H1 (cell line): ENCODE measurements around the gene OXTR. TPM values are rescaled to one million over a fixed set of nuclear protein-coding genes. Genes with fewer than 3 reads are reported as not detected.

ENCODE experiments used
- CTCF ChIA-PET: fragments of 300-600 bp; sonication (Branson Sonifier 250); formaldehyde crosslinking; loops from one replicate; lab custom pipeline; 2021; ENCODE audit not compliant: partially characterized antibody; lab: Charles Lee
- POLR2A ChIA-PET: fragments of 300-600 bp; sonication (Branson Sonifier 250); formaldehyde crosslinking; loops from one replicate; lab custom pipeline; 2021; ENCODE audit warnings: inconsistent platforms; ENCODE audit not compliant: partially characterized antibody; lab: Charles Lee
- DNase-seq, 2 experiments: peaks; one replicate each; pipeline versions ENCODE4 v3.0.0 to v3.0.0-alpha.2; 2010 to 2022; ENCODE audit warnings: low spot score in 2 of 2, low read depth in 1 of 2, mixed read lengths in 1 of 2
- FAIRE-seq: peaks from 2 replicates; lab custom pipeline; 2011; peaks lifted over from hg19 to GRCh38; lab: Jason Lieb, UNC
- H2AFZ ChIP-seq: 2 replicates; pipeline ENCODE4 v1.8.1; 2012; ENCODE audit warnings: low read length, inconsistent platforms
- H2AK5ac ChIP-seq: 2 replicates; pipeline ENCODE4 v1.6.1; 2013; ENCODE audit warnings: low read depth, low read length
- H2BK120ac ChIP-seq: replicated peaks from 2 replicates; pipeline ENCODE3; 2013; ENCODE audit warnings: low read depth, low read length, inconsistent platforms
- H2BK12ac ChIP-seq: 2 replicates; pipeline ENCODE4 v1.6.1; 2013; ENCODE audit warnings: low read depth, low read length
- H2BK15ac ChIP-seq: 2 replicates; pipeline ENCODE4 v1.6.1; 2013; ENCODE audit warnings: low read length
- H2BK20ac ChIP-seq: 2 replicates; pipeline ENCODE4 v1.6.1; 2013; ENCODE audit warnings: low read length
- H2BK5ac ChIP-seq: 2 replicates; pipeline ENCODE4 v1.6.1; 2013; ENCODE audit warnings: low read depth, low read length
- H3K14ac ChIP-seq: 2 replicates; pipeline ENCODE4 v1.6.1; 2013; ENCODE audit warnings: inconsistent platforms; ENCODE audit not compliant: insufficient read length
- H3K18ac ChIP-seq: 2 replicates; pipeline ENCODE4 v1.6.1; 2013; ENCODE audit warnings: low read length; ENCODE audit errors: extremely low read depth
- H3K23ac ChIP-seq: 2 replicates; pipeline ENCODE4 v1.6.1; 2013; ENCODE audit warnings: inconsistent platforms; ENCODE audit not compliant: insufficient read length
- H3K23me2 ChIP-seq: 2 replicates; pipeline ENCODE4 v1.6.1; 2013; ENCODE audit warnings: low read depth, low read length
- H3K27ac ChIP-seq: 2 replicates; pipeline ENCODE4 v1.6.1; 2011; ENCODE audit warnings: low read depth, low read length, inconsistent platforms
- H3K27me3 ChIP-seq, 4 experiments: replicated peaks in 1 of 4; 1 replicate in 1 of 4; 2 replicates in 3 of 4; pipeline versions ENCODE4 v1.6.1 to v1.8.1; 2011 to 2013; ENCODE audit warnings: low read length in 3 of 4, mild to moderate bottlenecking in 3 of 4, inconsistent platforms in 2 of 4, mixed read lengths in 2 of 4, moderate library complexity in 1 of 4; ENCODE audit not compliant: control insufficient read depth in 3 of 4, insufficient read depth in 3 of 4; ENCODE audit errors: extremely low read depth in 1 of 4
- H3K36me3 ChIP-seq, 4 experiments: 2 replicates each; pipeline versions ENCODE4 v1.6.1 to v1.8.1; 2011 to 2013; ENCODE audit warnings: mild to moderate bottlenecking in 4 of 4, low read length in 3 of 4, moderate library complexity in 2 of 4, control low read depth in 1 of 4, inconsistent platforms in 1 of 4; ENCODE audit not compliant: insufficient read depth in 4 of 4, control insufficient read depth in 2 of 4
- H3K4ac ChIP-seq: replicated peaks from 2 replicates; pipeline ENCODE3; 2013; ENCODE audit warnings: low read length, low read depth, mixed read lengths, inconsistent platforms; ENCODE audit not compliant: insufficient read length
- H3K4me1 ChIP-seq, 4 experiments: replicated peaks in 1 of 4; 1 replicate in 1 of 4; 2 replicates in 3 of 4; pipeline versions ENCODE4 v1.6.1 to v1.8.1; 2011 to 2013; ENCODE audit warnings: low read length in 3 of 4, inconsistent platforms in 2 of 4, mixed read lengths in 1 of 4; ENCODE audit not compliant: insufficient read depth in 4 of 4, control insufficient read depth in 3 of 4
- H3K4me2 ChIP-seq, 2 experiments: 2 replicates each; pipeline versions ENCODE4 v1.6.1 to v1.8.1; 2011 to 2013; ENCODE audit warnings: low read depth in 2 of 2, low read length in 2 of 2, control low read depth in 1 of 2, inconsistent platforms in 1 of 2, mild to moderate bottlenecking in 1 of 2; ENCODE audit not compliant: insufficient read depth in 1 of 2
- H3K4me3 ChIP-seq, 4 experiments: fragments of 200-600, 300-600 bp in 1 of 4; sonication (generic), shearing (Covaris generic), sonication (Bioruptor Twin) in 1 of 4; 2 replicates each; pipeline versions ENCODE4 v1.5.1 to v1.8.1; 2011 to 2016; ENCODE audit warnings: low read length in 4 of 4, low read depth in 3 of 4, control low read depth in 2 of 4, inconsistent platforms in 2 of 4, mild to moderate bottlenecking in 2 of 4, mixed read lengths in 1 of 4, moderate library complexity in 1 of 4; ENCODE audit not compliant: insufficient read depth in 2 of 4; ENCODE audit errors: extremely low read depth in 1 of 4
- H3K56ac ChIP-seq: replicated peaks from 2 replicates; pipeline ENCODE3; 2013; ENCODE audit warnings: low read depth, mild to moderate bottlenecking, mixed read lengths, low read length, inconsistent platforms; ENCODE audit not compliant: insufficient read length
- H3K79me1 ChIP-seq: 2 replicates; pipeline ENCODE4 v1.6.1; 2013; ENCODE audit warnings: low read depth, low read length, control low read depth
- H3K79me2 ChIP-seq, 2 experiments: 2 replicates each; pipeline versions ENCODE4 v1.6.1 to v1.8.1; 2012 to 2013; ENCODE audit warnings: low read length in 2 of 2, mild to moderate bottlenecking in 2 of 2, inconsistent platforms in 1 of 2; ENCODE audit not compliant: insufficient read depth in 2 of 2, control insufficient read depth in 1 of 2
- H3K9ac ChIP-seq, 4 experiments: replicated peaks in 1 of 4; 1 replicate in 1 of 4; 2 replicates in 3 of 4; pipeline versions ENCODE4 v1.6.1 to v1.8.1; 2011 to 2013; ENCODE audit warnings: low read depth in 3 of 4, low read length in 3 of 4, control low read depth in 2 of 4, mild to moderate bottlenecking in 2 of 4, moderate library complexity in 2 of 4, inconsistent platforms in 1 of 4; ENCODE audit errors: extremely low read depth in 1 of 4
- H3K9me3 ChIP-seq, 2 experiments: 2 replicates each; pipeline versions ENCODE4 v1.6.1 to v1.8.1; 2012 to 2013; ENCODE audit warnings: mild to moderate bottlenecking in 2 of 2, moderate library complexity in 2 of 2, control low read depth in 1 of 2, inconsistent platforms in 1 of 2, low read depth in 1 of 2, low read length in 1 of 2, mixed read lengths in 1 of 2; ENCODE audit not compliant: insufficient read depth in 2 of 2
- H4K20me1 ChIP-seq, 2 experiments: replicated peaks in 1 of 2; 2 replicates each; pipeline versions ENCODE3 to v1.8.1; 2011 to 2013; ENCODE audit warnings: inconsistent platforms in 2 of 2, low read length in 2 of 2, mild to moderate bottlenecking in 1 of 2; ENCODE audit not compliant: insufficient read depth in 2 of 2, control insufficient read depth in 1 of 2
- H4K5ac ChIP-seq: 2 replicates; pipeline ENCODE4 v1.6.1; 2013; ENCODE audit warnings: low read length, low read depth, mixed read lengths, inconsistent platforms; ENCODE audit not compliant: insufficient read length
- H4K8ac ChIP-seq: 2 replicates; pipeline ENCODE4 v1.8.0; 2013; ENCODE audit warnings: mild to moderate bottlenecking, moderate library complexity, low read length, inconsistent platforms; ENCODE audit not compliant: insufficient read depth; ENCODE audit errors: extremely low read depth
- H4K91ac ChIP-seq: replicated peaks from 2 replicates; pipeline ENCODE3; 2013; ENCODE audit warnings: low read length, mixed read lengths, inconsistent platforms; ENCODE audit not compliant: insufficient read length
- CBX8 ChIP-seq: fragments of 300-800, 300-1000 bp; sonication (generic); IDR thresholded peaks from 2 replicates; pipeline ENCODE4 v1.7.1; 2016; ENCODE audit warnings: low read depth, low read length, borderline replicate concordance
- CHD1 ChIP-seq: IDR thresholded peaks from 2 replicates; pipeline ENCODE4 v1.6.1; 2012; ENCODE audit warnings: low read depth, low read length, improper control_type of control experiment
- HDAC6 ChIP-seq: IDR thresholded peaks from one replicate; pipeline ENCODE4 v1.7.1; 2012; ENCODE audit warnings: low read depth, mild to moderate bottlenecking, inconsistent platforms, low read length, moderate library complexity
- NRF1 ChIP-seq: IDR thresholded peaks from 2 replicates; pipeline ENCODE4 v1.6.1; 2011; ENCODE audit warnings: mild to moderate bottlenecking, low read depth, low read length, improper control_type of control experiment
- PHF8 ChIP-seq: fragments of 200-600 bp; sonication (generic); conservative IDR thresholded peaks from 2 replicates; pipeline ENCODE4 v1.7.1; 2012; ENCODE audit warnings: low read depth, mild to moderate bottlenecking, inconsistent platforms, low read length, moderate library complexity
- POU5F1 ChIP-seq: IDR thresholded peaks from 2 replicates; pipeline ENCODE4 v1.6.1; 2011; ENCODE audit warnings: low read depth, mild to moderate bottlenecking, low read length, moderate library complexity
- RBBP5 ChIP-seq: IDR thresholded peaks from 2 replicates; pipeline ENCODE4 v1.7.1; 2012; ENCODE audit warnings: low read depth, mild to moderate bottlenecking, inconsistent platforms, low read length, moderate library complexity, borderline replicate concordance
- SP2 ChIP-seq: IDR thresholded peaks from 2 replicates; pipeline ENCODE4 v1.6.1; 2012; ENCODE audit warnings: mild to moderate bottlenecking, low read length, inconsistent platforms
- SP4 ChIP-seq: IDR thresholded peaks from 2 replicates; pipeline ENCODE4 v1.6.1; 2012; ENCODE audit warnings: low read length, inconsistent platforms
- TAF7 ChIP-seq: optimal IDR thresholded peaks from 2 replicates; pipeline ENCODE3; 2011; ENCODE audit warnings: low read depth, mild to moderate bottlenecking, inconsistent platforms, low read length, moderate library complexity, borderline replicate concordance
- TCF12 ChIP-seq: IDR thresholded peaks from 2 replicates; pipeline ENCODE4 v1.6.1; 2011; ENCODE audit warnings: low read depth, mild to moderate bottlenecking, low read length
- ZNF274 ChIP-seq: IDR thresholded peaks from 2 replicates; pipeline ENCODE4 v1.7.0; 2012; ENCODE audit warnings: low read length, borderline replicate concordance; ENCODE audit errors: extremely low read depth
- WGBS, 2 experiments: shearing (Covaris generic) in 1 of 2; methylation state at CpG; one replicate each; pipeline versions ENCODE4 v1.1.6 to v1.1.7; 2013 to 2015; ENCODE audit warnings: low lambda C conversion rate in 2 of 2, mixed read lengths in 2 of 2, inconsistent platforms in 1 of 2, low coverage in 1 of 2, missing lambda C conversion rate in 1 of 2; ENCODE audit not compliant: insufficient replicate concordance in 2 of 2, insufficient coverage in 1 of 2, insufficient read length in 1 of 2; ENCODE audit errors: extremely low coverage in 1 of 2, missing lambda C conversion rate in 1 of 2; 5-methylcytosine and 5-hydroxymethylcytosine counted together
- polyA plus RNA-seq, 7 experiments: library from polyadenylated mRNA; depleted of rRNA in 3 of 7; stranded (reverse) in 5 of 7; unstranded in 2 of 7; fragments of >200 nt in 5 of 7; fragments of 200-250 nt in 2 of 7; gene quantifications; 1 replicate in 5 of 7; 2 replicates in 1 of 7; 4 replicates in 1 of 7; pipeline versions ENCODE4 v1.2.1 to v1.2.3, GENCODE V29; 2011 to 2013; ENCODE audit warnings: missing spikeins in 2 of 7, mixed read lengths in 2 of 7
- total RNA-seq: library from RNA; stranded (reverse); fragmentation: NEBNext Ultra II Directional; extraction: Animal tissue kit (Norgen Biotek cat#: 25700); gene quantifications from 2 replicates; pipeline ENCODE4 v1.2.1, GENCODE V29; 2021
- TF ChIP-seq, protein P1 (sequence below): IDR thresholded peaks from 2 replicates; pipeline ENCODE4 v1.6.1; 2011; ENCODE audit warnings: low read length, improper control_type of control experiment
- TF ChIP-seq, protein P2 (sequence below): IDR thresholded peaks from 2 replicates; pipeline ENCODE4 v1.6.1; 2012; ENCODE audit warnings: inconsistent platforms

The OXTR gene
- total and polyA plus RNA-seq, 2 of the 8 experiments (the other 6 are each of a cell fraction or from before 2014, with no cell fraction given): 0.77 to 2.3 TPM

DNA sequence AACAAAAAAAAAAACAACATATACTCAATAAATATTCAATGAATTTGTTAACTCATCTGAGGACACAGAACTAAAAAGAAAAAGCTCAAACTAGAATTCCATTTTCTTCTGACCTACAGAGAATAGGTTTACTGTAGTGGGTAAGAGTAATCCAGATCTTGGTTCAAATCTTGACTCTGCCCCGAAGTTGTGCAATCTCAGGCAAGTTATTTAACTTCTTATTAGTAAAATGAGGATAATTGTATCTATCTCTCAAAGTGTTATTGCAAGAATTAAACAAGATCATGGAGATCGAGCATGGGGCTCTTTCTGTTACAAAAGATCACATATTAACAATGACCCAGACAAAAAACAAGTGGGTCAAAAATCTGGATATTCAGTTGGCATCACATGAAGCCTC lies 41.1 kb upstream of the OXTR start:
- H3K9me3 ChIP-seq: no peaks in the 10 kb centered on the region
- H3K18ac ChIP-seq: no peak overlapping the region
- H2AFZ ChIP-seq: no peak overlapping the region
- H3K79me2 ChIP-seq: no peaks in the 10 kb centered on the region
- H3K79me1 ChIP-seq: no peaks in the 10 kb centered on the region
- H2BK120ac ChIP-seq: no peak overlapping the region
- H3K4ac ChIP-seq: no peak overlapping the region
- H4K91ac ChIP-seq: no peak overlapping the region
- no peak overlapping the region for H3K27ac ChIP-seq
- H3K14ac ChIP-seq: no peak overlapping the region
- ChIA-PET CTCF (interaction anchor here (0.8 to 1.6 kb wide), 2 partner anchors 21 to 41 kb away, joined by 3 to 4 read pairs; partner anchors contain the start of gene OXTR), POLR2A (no interaction called here)
- H3K27me3 ChIP-seq: no peaks in the 10 kb centered on the region
- no peak overlapping the region for H3K9ac ChIP-seq
- no peaks in the 10 kb centered on the region for H3K4me1 ChIP-seq
- H3K56ac ChIP-seq: no peak overlapping the region
- H3K23ac ChIP-seq: no peak overlapping the region
- no peak overlapping the region for H4K5ac ChIP-seq
- no peak overlapping the region for H2BK15ac ChIP-seq
- no peaks in the 10 kb centered on the region for H3K36me3 ChIP-seq
- no peak for DNase-seq
- H3K23me2 ChIP-seq: no peaks in the 10 kb centered on the region
- H3K4me3 ChIP-seq: no peak overlapping the region
- H2BK12ac ChIP-seq: no peak overlapping the region
- H3K4me2 ChIP-seq: no peak overlapping the region
- H4K20me1 ChIP-seq: no peaks in the 10 kb centered on the region
- no peak overlapping the region for H2BK20ac ChIP-seq
- no peak overlapping the region for H2BK5ac ChIP-seq
- FAIRE-seq: no peak
- no peak overlapping the region for H2AK5ac ChIP-seq
- WGBS, 2 experiments: 91% methylated on average over 2 of the region's 2 CpGs; no CpG with 5 or more reads in 1 of the 2 experiments
- no peak overlapping the region for H4K8ac ChIP-seq
- TF ChIP-seq, protein P1, sequence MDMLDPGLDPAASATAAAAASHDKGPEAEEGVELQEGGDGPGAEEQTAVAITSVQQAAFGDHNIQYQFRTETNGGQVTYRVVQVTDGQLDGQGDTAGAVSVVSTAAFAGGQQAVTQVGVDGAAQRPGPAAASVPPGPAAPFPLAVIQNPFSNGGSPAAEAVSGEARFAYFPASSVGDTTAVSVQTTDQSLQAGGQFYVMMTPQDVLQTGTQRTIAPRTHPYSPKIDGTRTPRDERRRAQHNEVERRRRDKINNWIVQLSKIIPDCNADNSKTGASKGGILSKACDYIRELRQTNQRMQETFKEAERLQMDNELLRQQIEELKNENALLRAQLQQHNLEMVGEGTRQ: no peak
- TF ChIP-seq HDAC6 (no peak), TAF7 (no peak), ZNF274 (no peak), RBBP5 (no peak), SP4 (no peak), CBX8 (no peak), TCF12 (no peak), POU5F1 (no peak), NRF1 (no peak), CHD1 (no peak), PHF8 (no peak), SP2 (no peak)
- TF ChIP-seq, protein P2, sequence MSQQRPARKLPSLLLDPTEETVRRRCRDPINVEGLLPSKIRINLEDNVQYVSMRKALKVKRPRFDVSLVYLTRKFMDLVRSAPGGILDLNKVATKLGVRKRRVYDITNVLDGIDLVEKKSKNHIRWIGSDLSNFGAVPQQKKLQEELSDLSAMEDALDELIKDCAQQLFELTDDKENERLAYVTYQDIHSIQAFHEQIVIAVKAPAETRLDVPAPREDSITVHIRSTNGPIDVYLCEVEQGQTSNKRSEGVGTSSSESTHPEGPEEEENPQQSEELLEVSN: no peak
